Smooth muscle cell (in vitro differentiated cells): Measurements from ENCODE around the gene SERPING1. TPM values are rescaled to one million over a fixed set of nuclear protein-coding genes. Genes with fewer than 3 reads are reported as not detected.

Experiments used
- DNase-seq: peaks from one replicate; lab custom pipeline; 2025; ENCODE audit not compliant: unreplicated experiment; lab: John Stamatoyannopoulos, UW
- H2AFZ ChIP-seq: fragments of 200-600 bp; sonication (generic); 2 replicates; pipeline ENCODE4 v1.6.0; 2016; ENCODE audit warnings: antibody characterized with exemption, low read depth, mild to moderate bottlenecking
- H3F3A ChIP-seq: fragments of 200-600 bp; sonication (generic); 2 replicates; pipeline ENCODE4 v1.6.0; 2017; ENCODE audit warnings: antibody characterized with exemption, low read depth
- H3K27ac ChIP-seq: fragments of 200-600 bp; sonication (generic); 2 replicates; pipeline ENCODE4 v1.5.1; 2016; ENCODE audit warnings: low read depth, mild to moderate bottlenecking
- H3K27me3 ChIP-seq: fragments of 200-600 bp; sonication (generic); 2 replicates; pipeline ENCODE4 v1.6.1; 2016; ENCODE audit warnings: low read depth, mild to moderate bottlenecking
- H3K36me3 ChIP-seq: fragments of 200-600 bp; sonication (generic); 2 replicates; pipeline ENCODE4 v1.5.1; 2016; ENCODE audit warnings: low read depth
- H3K4me1 ChIP-seq: fragments of 200-600 bp; sonication (generic); 2 replicates; pipeline ENCODE4 v1.5.1; 2016; ENCODE audit warnings: low read depth
- H3K4me2 ChIP-seq: fragments of 200-600 bp; sonication (generic); 2 replicates; pipeline ENCODE4 v1.6.0; 2016; ENCODE audit warnings: mild to moderate bottlenecking
- H3K4me3 ChIP-seq: fragments of 200-600 bp; sonication (generic); 2 replicates; pipeline ENCODE4 v1.5.1; 2016; ENCODE audit warnings: mild to moderate bottlenecking
- H3K79me2 ChIP-seq: fragments of 200-600 bp; sonication (generic); 2 replicates; pipeline ENCODE4 v1.6.0; 2016; ENCODE audit warnings: low read depth, mild to moderate bottlenecking
- H3K9ac ChIP-seq: fragments of 200-600 bp; sonication (generic); 2 replicates; pipeline ENCODE4 v1.6.0; 2016; ENCODE audit warnings: low read depth
- H3K9me3 ChIP-seq: fragments of 200-600 bp; sonication (generic); replicated peaks from 2 replicates; pipeline ENCODE4 v1.5.1; 2016; ENCODE audit warnings: low read depth
- H4K20me1 ChIP-seq: fragments of 200-600 bp; sonication (generic); 2 replicates; pipeline ENCODE4 v1.6.0; 2016; ENCODE audit warnings: low read depth
- CTCF ChIP-seq: fragments of 200-600 bp; sonication (generic); IDR thresholded peaks from 2 replicates; pipeline ENCODE4 v1.5.1; 2017; ENCODE audit warnings: borderline replicate concordance, mild to moderate bottlenecking, antibody characterized with exemption; ENCODE audit not compliant: insufficient read depth, poor library complexity, severe bottlenecking
- WGBS: methylation state at CpG from one replicate; pipeline ENCODE4 v1.1.7; 2016; ENCODE audit warnings: low lambda C conversion rate; 5-methylcytosine and 5-hydroxymethylcytosine counted together
- polyA plus RNA-seq: library from polyadenylated mRNA; unstranded; fragments of >200 nt; fragmentation: Nextera tagmentation; extraction: Ambion mirVana; gene quantifications from 2 replicates; pipeline ENCODE4 v1.2.1, GENCODE V29; 2016
- total RNA-seq: library from RNA; depleted of rRNA; stranded (reverse); fragments of >200 nt; gene quantifications from 2 replicates; pipeline ENCODE4 v1.2.3, GENCODE V29; 2014

SERPING1 gene
- total and polyA plus RNA-seq, 2 experiments from 2014 or later = 47.8 to 95.8 TPM

GRCh38 chr11:57552479-57552878, 45.0 kb upstream of the SERPING1 start:
- no peaks in the 10 kb centered on the region for H4K20me1 ChIP-seq
- no peaks in the 10 kb centered on the region for H3K4me1 ChIP-seq
- no peaks in the 10 kb centered on the region for H3F3A ChIP-seq
- no peaks in the 10 kb centered on the region for H3K9me3 ChIP-seq
- H3K79me2 ChIP-seq = no peaks in the 10 kb centered on the region
- no peaks in the 10 kb centered on the region for H3K27me3 ChIP-seq
- no peaks in the 10 kb centered on the region for H3K36me3 ChIP-seq
- WGBS = 54% methylated on average over 5 of the region's 5 CpGs
- no peak overlapping the region for H3K9ac ChIP-seq
- no peak overlapping the region for H3K27ac ChIP-seq
- H3K4me2 ChIP-seq = no peak overlapping the region
- DNase-seq = no peak
- H3K4me3 ChIP-seq = no peak overlapping the region
- TF ChIP-seq CTCF = no peak
- H2AFZ ChIP-seq = no peak overlapping the region

GRCh38 chr11:57555393-57555792, 42.1 kb upstream of the SERPING1 start:
- no peaks in the 10 kb centered on the region for H3K36me3 ChIP-seq
- no peak overlapping the region for H2AFZ ChIP-seq
- DNase-seq = no peak
- no peaks in the 10 kb centered on the region for H3K9me3 ChIP-seq
- no peak overlapping the region for H3K9ac ChIP-seq
- 91% methylated on average over 2 of the region's 2 CpGs for WGBS
- no peak overlapping the region for H3K4me3 ChIP-seq
- H3K27me3 ChIP-seq = no peaks in the 10 kb centered on the region
- no peaks in the 10 kb centered on the region for H3K79me2 ChIP-seq
- H3K4me1 ChIP-seq = no peaks in the 10 kb centered on the region
- no peaks in the 10 kb centered on the region for H3F3A ChIP-seq
- H4K20me1 ChIP-seq = no peaks in the 10 kb centered on the region
- H3K4me2 ChIP-seq = no peak overlapping the region
- TF ChIP-seq CTCF = no peak
- no peak overlapping the region for H3K27ac ChIP-seq

DNA sequence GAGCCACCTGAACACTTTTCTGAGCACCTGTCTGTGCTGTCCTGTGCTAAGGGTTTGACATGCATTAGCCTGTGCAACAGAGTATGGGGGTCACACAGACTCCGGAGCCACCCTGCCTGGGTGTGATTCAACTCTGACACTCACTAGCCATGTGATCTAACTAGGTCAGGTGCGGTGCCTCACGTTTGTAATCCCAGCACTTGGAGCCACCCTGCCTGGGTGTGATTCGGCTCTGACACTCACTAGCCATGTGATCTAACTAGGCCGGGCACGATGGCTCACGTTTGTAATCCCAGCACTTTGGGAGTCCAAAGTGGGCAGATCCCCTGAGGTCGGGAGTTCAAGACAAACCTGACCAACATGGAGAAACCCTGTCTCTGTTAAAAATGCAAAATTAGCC, 41.4 kb upstream of the SERPING1 start:
- no peak for DNase-seq
- no peak overlapping the region for H3K27ac ChIP-seq
- no peak overlapping the region for H3K4me3 ChIP-seq
- no peaks in the 10 kb centered on the region for H3K9me3 ChIP-seq
- no peak overlapping the region for H3K9ac ChIP-seq
- H4K20me1 ChIP-seq = no peaks in the 10 kb centered on the region
- no peaks in the 10 kb centered on the region for H3K36me3 ChIP-seq
- H3K4me2 ChIP-seq = no peak overlapping the region
- no peaks in the 10 kb centered on the region for H3F3A ChIP-seq
- H3K4me1 ChIP-seq = no peaks in the 10 kb centered on the region
- no peak overlapping the region for H2AFZ ChIP-seq
- no peaks in the 10 kb centered on the region for H3K79me2 ChIP-seq
- WGBS = 77% methylated on average over 8 of the region's 8 CpGs
- TF ChIP-seq CTCF = no peak
- H3K27me3 ChIP-seq = no peaks in the 10 kb centered on the region

- WGBS = 91% methylated on average over 4 of the region's 4 CpGs
- TF ChIP-seq CTCF = no peak
These were observed 37.3 kb upstream of the SERPING1 start for GRCh38 chr11:57560146-57560545.

More at GRCh38 chr11:57560146-57560545, 37.3 kb upstream of the SERPING1 start:
- Histone ChIP-seq H3K9ac (no peak overlapping the region), H3K4me1 (no peaks in the 10 kb centered on the region), H4K20me1 (no peaks in the 10 kb centered on the region), H3K27me3 (no peaks in the 10 kb centered on the region), H3K4me3 (no peak overlapping the region), H3K36me3 (no peaks in the 10 kb centered on the region), H3K27ac (no peak overlapping the region), H3F3A (no peaks in the 10 kb centered on the region), H3K79me2 (no peaks in the 10 kb centered on the region), H3K9me3 (no peaks in the 10 kb centered on the region), H3K4me2 (no peak overlapping the region), H2AFZ (no peak overlapping the region)
- no peak for DNase-seq
